ENCODE results near the gene PGRMC2. TPM values are rescaled to one million over a fixed set of nuclear protein-coding genes. Genes with fewer than 3 reads are reported as not detected.

The PGRMC2 gene
- total RNA-seq, 2 experiments from 2014 or later: 38.5 to 48.1 TPM

DNA sequence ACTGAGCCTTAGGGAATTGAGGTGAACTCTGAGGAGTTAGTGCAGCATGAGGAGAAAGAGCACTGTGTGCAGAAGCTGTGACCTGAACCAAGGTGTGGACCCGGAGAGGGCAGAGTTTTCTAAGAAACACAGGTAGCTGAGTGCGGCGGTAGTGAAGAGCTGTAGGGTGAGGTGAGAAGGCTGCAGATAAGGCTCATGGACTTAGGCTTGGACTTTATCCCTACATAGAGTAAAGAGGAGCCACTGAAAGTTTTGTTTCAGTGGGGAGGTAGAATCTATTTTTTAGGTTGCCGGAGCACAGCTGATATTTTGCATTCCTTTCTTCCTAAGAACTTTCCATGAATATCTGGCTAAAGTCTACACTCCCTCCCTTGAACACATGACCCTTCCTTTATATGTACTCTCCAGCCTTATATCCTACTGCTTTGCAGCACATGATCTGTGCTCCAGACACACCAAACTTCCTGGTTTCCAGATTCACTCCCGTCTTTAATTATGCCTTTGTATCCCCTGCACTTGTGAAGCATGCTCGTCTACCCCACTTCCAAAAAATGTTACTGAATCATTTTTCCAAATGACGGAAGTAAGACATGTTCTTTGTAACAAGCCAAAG is 10.6 kb upstream of the PGRMC2 start:
- H3K4me1 Mint-ChIP-seq: no peaks in the 10 kb centered on the region
- intact Hi-C loops (cut with DNase I, micrococcal nuclease): no loop called here
- no peak overlapping the region for H3K27ac Mint-ChIP-seq
- ChIA-PET POLR2A (no interaction called here), CTCF (interaction anchor here (0.7 to 1.3 kb wide), 2 partner anchors 8 to 285 kb away, joined by 3 read pairs; no protein-coding TSS in a partner anchor)
- H3K9me3 Mint-ChIP-seq (ENCODE audit: low read depth): no peaks in the 10 kb centered on the region
- no peaks in the 10 kb centered on the region for H3K27me3 Mint-ChIP-seq
- DNase-seq: no peak
- H3K36me3 Mint-ChIP-seq (ENCODE audit: low read depth): peaks cover 17% of the 10 kb centered on the region
- no peak overlapping the region for H3K4me3 Mint-ChIP-seq
- ATAC-seq: no peak

DNA sequence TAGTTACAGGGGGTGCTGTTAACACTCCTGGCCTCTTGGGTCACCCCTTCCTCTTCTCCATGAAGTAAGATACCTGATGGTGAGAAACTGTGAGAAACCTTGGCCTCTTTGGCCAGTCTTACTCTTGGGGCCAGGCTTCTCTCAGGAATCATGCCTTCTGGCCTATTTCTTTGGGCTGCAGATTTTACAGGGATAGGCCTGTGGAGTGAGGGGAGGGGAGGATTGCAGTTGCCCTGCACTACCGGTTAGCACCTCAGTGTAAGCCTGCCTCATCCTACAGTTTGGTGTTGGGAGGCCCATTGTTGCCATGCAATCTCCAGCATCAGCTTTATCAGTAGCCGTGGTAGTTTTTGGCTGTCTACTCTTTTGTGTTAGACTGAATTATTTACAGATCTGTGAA is 7.6 kb upstream of the PGRMC2 start:
- H3K27me3 Mint-ChIP-seq: no peaks in the 10 kb centered on the region
- intact Hi-C loops (cut with DNase I, micrococcal nuclease): no loop called here
- no peak overlapping the region for H3K27ac Mint-ChIP-seq
- H3K4me3 Mint-ChIP-seq: no peak overlapping the region
- no peak for DNase-seq
- no peak for ATAC-seq
- POLR2A ChIA-PET: no interaction called here
- CTCF ChIA-PET: interaction anchor here (0.6 kb wide), 1 partner anchor 593 kb away, joined by 3 read pairs; no protein-coding TSS in a partner anchor
- H3K4me1 Mint-ChIP-seq: no peaks in the 10 kb centered on the region
- H3K9me3 Mint-ChIP-seq (ENCODE audit: low read depth): no peaks in the 10 kb centered on the region
- H3K36me3 Mint-ChIP-seq (ENCODE audit: low read depth): peaks cover 11% of the 10 kb centered on the region

DNA sequence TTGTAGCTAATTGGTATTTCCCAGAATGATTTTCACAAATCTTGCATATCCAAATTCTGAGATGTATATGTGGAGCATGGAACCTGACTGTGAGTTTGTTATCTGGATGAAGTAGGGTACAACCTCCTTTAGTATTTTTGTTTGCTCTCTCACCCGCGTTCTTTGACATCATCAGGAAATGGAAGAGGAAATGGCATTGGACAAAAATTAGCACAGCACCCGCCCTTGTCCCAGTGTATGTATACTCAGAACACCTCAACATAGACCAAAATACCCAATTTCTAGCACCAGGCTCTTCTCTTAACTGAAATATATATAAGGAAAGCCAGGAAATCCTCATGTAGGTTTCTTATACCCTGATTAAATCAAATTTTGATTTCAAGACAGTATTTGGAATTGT is 6.9 kb upstream of the PGRMC2 start:
- ATAC-seq (no peak), DNase-seq (no peak)
- Mint-ChIP-seq H3K4me3 (no peak overlapping the region), H3K27ac (no peak overlapping the region), H3K27me3 (no peaks in the 10 kb centered on the region), H3K9me3 (ENCODE audit: low read depth) (no peaks in the 10 kb centered on the region), H3K36me3 (ENCODE audit: low read depth) (peaks cover 9% of the 10 kb centered on the region), H3K4me1 (peaks cover 1% of the 10 kb centered on the region)
- POLR2A ChIA-PET: no interaction called here
- CTCF ChIA-PET: no interaction called here
- intact Hi-C loops (cut with DNase I, micrococcal nuclease): no loop called here

DNA sequence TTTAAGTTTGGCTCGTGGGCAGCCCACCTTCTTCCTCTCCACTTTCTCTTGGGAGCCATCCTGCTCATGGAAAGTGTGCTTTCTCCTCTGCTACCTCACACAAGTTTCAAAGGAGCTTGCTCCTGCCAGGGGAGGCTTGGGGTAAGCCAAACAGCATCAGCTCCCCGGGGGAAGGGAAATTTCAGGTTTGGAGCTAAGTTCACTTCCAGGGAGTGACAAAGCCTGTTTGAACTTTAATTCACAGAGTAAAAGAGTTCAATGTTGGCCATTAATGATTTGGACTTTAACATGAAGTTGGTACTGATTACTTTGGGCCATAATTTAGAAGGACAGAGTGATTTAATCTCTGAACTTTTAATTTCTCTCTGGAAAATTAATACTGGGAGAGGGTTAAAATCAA is 4.7 kb upstream of the PGRMC2 start:
- POLR2A ChIA-PET: no interaction called here
- Mint-ChIP-seq H3K4me3 (no peak overlapping the region), H3K36me3 (ENCODE audit: low read depth) (peaks cover 4% of the 10 kb centered on the region), H3K27ac (no peak overlapping the region), H3K9me3 (ENCODE audit: low read depth) (no peaks in the 10 kb centered on the region), H3K27me3 (no peaks in the 10 kb centered on the region), H3K4me1 (peaks cover 6% of the 10 kb centered on the region)
- ATAC-seq (no peak), DNase-seq (no peak)
- CTCF ChIA-PET: no interaction called here
- intact Hi-C loops (cut with DNase I, micrococcal nuclease): no loop called here

DNA sequence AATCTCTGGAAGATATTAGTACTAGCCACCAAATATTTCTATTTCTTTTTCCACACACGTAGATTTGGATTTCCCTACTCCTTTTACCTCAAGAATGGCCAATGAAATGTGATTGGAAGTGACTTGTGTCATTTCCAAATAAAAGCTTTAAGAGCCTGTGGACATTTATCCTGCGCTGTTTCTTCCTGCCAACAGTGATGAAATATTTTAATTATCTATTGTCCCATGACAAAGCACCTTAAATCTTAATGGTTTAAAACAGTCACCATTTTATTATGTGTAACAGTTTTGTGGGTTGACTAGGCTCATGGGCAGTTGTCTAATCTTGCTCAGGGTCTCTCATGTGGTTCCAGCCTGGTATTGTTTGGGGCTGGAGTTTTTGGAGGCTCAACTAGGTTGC is 3.5 kb upstream of the PGRMC2 start:
- no peak overlapping the region for H3K27ac Mint-ChIP-seq
- intact Hi-C loops (cut with DNase I, micrococcal nuclease): no loop called here
- H3K4me3 Mint-ChIP-seq: no peak overlapping the region
- DNase-seq: no peak
- POLR2A ChIA-PET: no interaction called here
- CTCF ChIA-PET: no interaction called here
- no peaks in the 10 kb centered on the region for H3K27me3 Mint-ChIP-seq
- no peak for ATAC-seq
- H3K9me3 Mint-ChIP-seq (ENCODE audit: low read depth): no peaks in the 10 kb centered on the region
- H3K4me1 Mint-ChIP-seq: peaks cover 6% of the 10 kb centered on the region
- peaks cover 12% of the 10 kb centered on the region for H3K36me3 Mint-ChIP-seq (ENCODE audit: low read depth)

- H3K27ac Mint-ChIP-seq: no peak overlapping the region
- POLR2A ChIA-PET: no interaction called here
- intact Hi-C loops (cut with DNase I, micrococcal nuclease): no loop called here
- H3K27me3 Mint-ChIP-seq: no peaks in the 10 kb centered on the region
- no peak for DNase-seq
- CTCF ChIA-PET: no interaction called here
- no peak overlapping the region for H3K4me3 Mint-ChIP-seq
- peaks cover 10% of the 10 kb centered on the region for H3K4me1 Mint-ChIP-seq
- H3K36me3 Mint-ChIP-seq (ENCODE audit: low read depth): peaks cover 15% of the 10 kb centered on the region
- no peaks in the 10 kb centered on the region for H3K9me3 Mint-ChIP-seq (ENCODE audit: low read depth)
- ATAC-seq: no peak
These were observed 2.9 kb upstream of the PGRMC2 start for GRCh38 chr4:128290526-128290925.

DNA sequence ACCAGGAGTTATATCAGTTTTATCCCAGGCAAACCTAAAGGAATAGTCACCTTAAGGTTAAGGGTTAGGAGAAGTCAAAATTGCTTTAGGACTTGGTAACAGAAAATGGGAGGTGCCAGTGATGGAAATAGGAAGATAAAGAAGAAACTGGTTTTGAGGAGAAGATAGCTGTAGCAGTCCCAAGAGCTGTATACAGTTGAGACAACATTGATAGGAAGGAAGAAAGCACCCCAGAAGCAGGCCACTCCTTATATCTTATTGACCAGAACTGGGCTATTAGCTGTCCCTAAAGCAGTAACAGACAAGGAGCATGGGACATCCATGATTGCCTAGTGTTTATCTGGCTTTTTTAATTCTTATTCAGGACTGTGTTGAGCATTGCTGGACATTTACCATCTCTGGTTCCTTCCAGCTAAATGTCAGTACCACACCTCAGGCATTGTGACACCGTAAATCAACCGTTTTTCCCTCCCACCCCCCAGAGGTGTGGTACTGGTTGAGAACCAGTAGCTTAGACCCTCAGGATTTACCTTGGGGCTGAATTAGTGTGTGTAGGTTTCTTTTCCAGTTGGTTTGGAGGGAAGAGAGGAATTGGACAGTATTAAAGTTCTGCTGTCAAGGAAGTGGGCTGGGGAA is 2.0 kb upstream of the PGRMC2 start:
- peak overlapping the region; percentile 22 for H3K4me3 Mint-ChIP-seq
- POLR2A ChIA-PET: no interaction called here
- H3K27me3 Mint-ChIP-seq: no peaks in the 10 kb centered on the region
- DNase-seq (no peak), ATAC-seq (no peak)
- no peaks in the 10 kb centered on the region for H3K9me3 Mint-ChIP-seq (ENCODE audit: low read depth)
- CTCF ChIA-PET: no interaction called here
- H3K27ac Mint-ChIP-seq: no peak overlapping the region
- intact Hi-C loops (cut with DNase I, micrococcal nuclease): loop anchor here (2.0 to 5.0 kb wide), 5 partner anchors 97 to 803 kb away; partner anchors contain the start of genes HSPA4L (in 1 of the 2), PLK4 (in 1 of the 2) and SCLT1 (in 1 of the 2)
- H3K4me1 Mint-ChIP-seq: peaks cover 17% of the 10 kb centered on the region
- H3K36me3 Mint-ChIP-seq (ENCODE audit: low read depth): peaks cover 18% of the 10 kb centered on the region

GRCh38 chr4:128288689-128289106 is 1.1 kb upstream of the PGRMC2 start:
- Mint-ChIP-seq H3K4me3 (peak overlapping the region; percentile 79), H3K36me3 (ENCODE audit: low read depth) (peaks cover 19% of the 10 kb centered on the region), H3K4me1 (peaks cover 25% of the 10 kb centered on the region), H3K27me3 (no peaks in the 10 kb centered on the region), H3K27ac (peak overlapping the region; percentile 93), H3K9me3 (ENCODE audit: low read depth) (no peaks in the 10 kb centered on the region)
- POLR2A ChIA-PET: interaction anchor here (0.6 to 1.6 kb wide), 6 partner anchors 226 to 804 kb away, joined by 3 to 11 read pairs (median 4); partner anchors contain the start of genes ABHD18, LARP1B and MFSD8
- peak; percentile 4 for ATAC-seq
- DNase-seq: peak; percentile 38
- intact Hi-C loops (cut with DNase I, micrococcal nuclease): loop anchor here (1.0 to 5.0 kb wide), 10 partner anchors 96 to 805 kb away; partner anchors contain the start of genes ABHD18 (in 2 of the 2), LARP1B (in 2 of the 2), MFSD8 (in 2 of the 2) and SCLT1 (in 2 of the 2)
- CTCF ChIA-PET: interaction anchor here (0.6 to 0.8 kb wide), 2 partner anchors 70 to 804 kb away, joined by 3 to 4 read pairs; no protein-coding TSS in a partner anchor

- CTCF ChIA-PET: no interaction called here
- POLR2A ChIA-PET: interaction anchor here (0.6 to 1.6 kb wide), 5 partner anchors 226 to 571 kb away, joined by 3 to 11 read pairs (median 3); partner anchors contain the start of genes ABHD18, LARP1B and MFSD8
These were observed 467 bp upstream of the PGRMC2 start for GRCh38 chr4:128287871-128288688.

DNA sequence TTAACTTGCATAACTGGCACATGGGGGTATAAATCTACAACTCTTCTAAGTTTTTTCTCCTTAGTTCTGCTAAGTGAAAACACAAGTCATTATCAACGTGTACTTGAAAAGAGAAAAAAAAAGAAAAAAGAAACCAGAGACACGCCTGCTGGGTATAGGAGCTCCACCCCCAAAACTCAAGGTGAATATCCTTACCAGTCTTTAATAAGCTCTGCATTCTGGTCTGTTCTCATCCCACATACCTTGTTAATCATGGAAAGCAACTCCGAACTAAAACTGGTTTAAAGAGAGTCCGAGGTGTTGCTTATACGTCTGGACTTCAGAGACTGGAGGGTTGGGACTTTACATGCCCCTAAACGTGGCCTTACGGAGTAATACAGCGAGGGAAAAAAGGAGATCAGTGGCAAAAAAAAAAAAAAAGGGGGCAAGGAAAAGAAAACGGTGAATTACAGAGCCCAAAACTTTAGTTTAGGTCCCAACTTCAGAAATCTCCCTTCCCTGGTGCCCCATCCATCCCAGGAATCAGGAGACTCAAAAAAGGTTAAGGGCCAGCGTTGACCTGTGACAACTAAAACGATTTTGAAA is 1.0 kb downstream of the PGRMC2 start:
- H3K4me1 Mint-ChIP-seq: peaks cover 37% of the 10 kb centered on the region
- H3K27ac Mint-ChIP-seq: peak overlapping the region; percentile 94

More at GRCh38 chr4:128287871-128288688, 467 bp upstream of the PGRMC2 start:
- H3K27me3 Mint-ChIP-seq: no peaks in the 10 kb centered on the region
- peaks cover 27% of the 10 kb centered on the region for H3K4me1 Mint-ChIP-seq
- H3K36me3 Mint-ChIP-seq (ENCODE audit: low read depth): peaks cover 22% of the 10 kb centered on the region
- H3K4me3 Mint-ChIP-seq: peak overlapping the region; percentile 79
- intact Hi-C loops (cut with DNase I, micrococcal nuclease): loop anchor here (1.0 to 5.0 kb wide), 13 partner anchors 96 to 805 kb away; partner anchors contain the start of genes ABHD18 (in 2 of the 2), LARP1B (in 2 of the 2), MFSD8 (in 2 of the 2) and PLK4 (in 2 of the 2)
- ATAC-seq: peak; percentile 85
- DNase-seq: peak; percentile 100
- H3K27ac Mint-ChIP-seq: peak overlapping the region; percentile 93
- no peaks in the 10 kb centered on the region for H3K9me3 Mint-ChIP-seq (ENCODE audit: low read depth)

More for the DNA sequence above, 1.0 kb downstream of the PGRMC2 start:
- DNase-seq (peak; percentile 20), ATAC-seq (peak; percentile 8)
- Mint-ChIP-seq H3K9me3 (ENCODE audit: low read depth) (no peaks in the 10 kb centered on the region), H3K27me3 (no peaks in the 10 kb centered on the region), H3K4me3 (peak overlapping the region; percentile 79), H3K36me3 (ENCODE audit: low read depth) (peaks cover 27% of the 10 kb centered on the region)
- intact Hi-C loops (cut with DNase I, micrococcal nuclease): loop anchor here (1.0 to 5.0 kb wide), 7 partner anchors 94 to 576 kb away; partner anchors contain the start of genes PLK4 (in 2 of the 2) and HSPA4L (in 1 of the 2)
- CTCF ChIA-PET: interaction anchor here (0.6 to 1.1 kb wide), 4 partner anchors 10 to 524 kb away, joined by 3 to 7 read pairs (median 4); no protein-coding TSS in a partner anchor
- POLR2A ChIA-PET: interaction anchor here (0.6 to 1.0 kb wide), 5 partner anchors 13 to 321 kb away, joined by 3 to 4 read pairs (median 4); partner anchors contain the start of genes ABHD18, LARP1B and MFSD8
